ENCODE measurements around the gene ST3GAL6.

ST3GAL6 gene

DNA sequence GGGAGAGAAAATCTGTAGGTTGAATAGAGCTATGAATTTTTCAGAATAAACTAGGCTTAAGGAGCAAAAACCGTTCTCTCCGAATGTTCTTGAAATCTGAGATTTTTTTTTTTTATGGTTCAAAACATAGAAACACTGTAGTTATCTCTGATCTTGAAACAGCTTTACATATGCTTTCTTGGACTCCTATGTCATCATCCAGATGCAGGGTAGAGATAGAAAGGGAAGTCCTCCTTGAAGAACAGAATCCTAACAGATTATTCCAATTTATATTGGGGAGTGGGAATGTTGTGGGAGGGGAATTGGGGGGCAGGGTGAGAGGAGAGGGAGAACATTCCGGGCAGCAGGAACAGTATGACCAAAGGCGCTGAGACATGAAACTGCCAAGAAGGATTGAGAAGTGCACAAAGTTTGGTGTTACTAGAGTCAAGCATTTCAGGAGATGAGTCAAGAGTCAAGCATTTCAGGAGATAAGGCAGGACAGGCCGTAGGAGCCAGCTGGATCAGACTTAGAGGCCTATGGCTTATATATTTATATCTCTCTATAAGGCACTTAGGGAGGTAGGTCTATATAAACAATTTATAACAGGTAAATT lies 21.9 kb upstream of the ST3GAL6 start:
- no peak for DNase-seq

DNA sequence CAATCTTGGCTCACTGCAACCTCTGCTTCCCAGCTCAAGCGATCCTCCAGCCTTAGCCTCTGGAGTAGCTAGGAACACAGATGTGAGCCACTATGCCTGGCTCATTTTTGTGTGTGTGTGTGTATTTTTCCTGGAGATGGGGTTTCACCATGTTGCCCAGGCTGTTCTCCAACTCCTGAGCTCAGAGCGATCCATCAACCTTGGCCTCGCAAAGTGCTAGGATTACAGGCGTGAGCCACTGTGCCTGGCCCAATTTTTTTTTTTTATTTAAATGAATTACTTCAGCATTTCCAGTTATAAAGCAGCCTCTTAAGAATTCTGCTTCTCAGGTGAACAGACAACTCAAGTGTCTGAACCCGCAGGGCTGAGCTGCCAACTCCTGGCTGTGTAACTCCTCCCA lies 20.1 kb upstream of the ST3GAL6 start:
- DNase-seq: no peak

DNA sequence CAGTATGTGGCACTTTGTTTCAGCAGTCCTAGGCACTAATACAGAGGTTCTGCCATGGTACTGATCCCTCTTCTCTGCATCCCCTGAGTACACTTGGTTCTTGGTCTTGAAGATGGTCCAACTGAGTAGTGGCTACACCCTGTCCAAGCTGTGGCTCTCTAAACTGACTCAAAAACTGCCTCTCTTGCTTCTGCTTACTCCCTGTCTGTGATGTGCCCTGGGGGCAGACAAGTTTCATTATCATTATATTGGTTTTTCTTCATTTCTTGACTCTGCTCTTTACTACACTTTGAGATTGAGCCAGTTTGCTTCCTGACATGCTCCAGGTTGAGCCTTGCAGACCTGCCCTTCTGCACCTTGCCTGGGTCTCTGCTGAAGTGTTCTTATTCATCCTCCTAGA lies 18.9 kb upstream of the ST3GAL6 start:
- no peak for DNase-seq

DNA sequence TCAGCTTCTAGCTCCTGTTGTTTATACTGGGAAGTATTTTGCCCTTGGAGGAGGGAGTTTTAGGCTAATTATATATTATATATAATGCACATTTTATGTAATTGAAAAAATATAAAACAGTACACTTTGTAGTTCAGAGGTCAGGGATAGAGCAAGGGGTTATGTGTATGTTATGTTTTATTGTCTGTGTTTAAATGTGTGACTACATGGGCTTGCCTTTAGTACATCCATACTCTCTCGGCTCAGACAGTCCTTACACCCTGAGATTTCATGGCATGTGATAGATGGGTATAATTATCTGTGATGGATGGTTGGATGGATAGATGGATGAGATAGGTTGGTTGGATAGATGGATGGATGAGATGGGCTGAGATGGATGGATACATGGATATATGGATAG lies 17.4 kb upstream of the ST3GAL6 start:
- DNase-seq: no peak

DNA sequence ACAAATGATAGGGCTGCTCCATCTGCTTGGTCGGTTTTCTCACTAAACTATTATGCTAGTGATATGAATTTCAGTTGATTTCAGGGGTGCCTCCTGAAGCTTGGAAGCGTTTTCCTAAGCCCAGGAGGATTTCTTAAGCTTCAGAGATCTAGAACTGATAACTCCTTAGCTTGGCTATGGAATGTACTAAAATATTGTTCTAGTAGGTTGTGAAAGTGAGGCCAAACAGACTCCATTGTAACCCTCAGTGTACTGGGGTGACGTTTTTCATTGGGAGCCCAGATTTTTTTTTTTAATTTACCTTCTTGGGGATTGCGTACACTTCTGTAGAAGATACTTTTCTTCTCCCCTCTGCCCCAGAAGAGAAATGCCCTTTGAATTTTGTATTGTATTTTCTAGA lies 17.0 kb upstream of the ST3GAL6 start:
- no peak for DNase-seq

DNA sequence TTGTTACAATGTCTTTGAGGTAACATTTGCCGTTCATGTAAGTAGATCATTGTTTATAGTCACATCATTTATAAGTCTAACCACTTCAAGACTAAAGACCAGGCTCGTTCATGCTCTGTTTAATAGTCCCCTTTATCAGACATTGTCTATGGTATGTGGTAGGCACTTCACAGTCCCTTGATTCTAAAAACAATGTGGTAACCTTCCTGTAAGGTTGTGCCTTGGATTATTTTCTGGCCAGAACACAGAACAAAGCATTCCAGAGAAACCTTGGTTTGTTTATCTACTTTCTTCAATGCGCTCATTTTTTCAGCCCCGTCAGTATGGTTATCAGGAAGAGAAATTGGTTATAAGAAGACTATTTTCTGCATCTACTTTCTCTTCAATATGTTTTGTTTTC lies 16.3 kb upstream of the ST3GAL6 start:
- no peak for DNase-seq

DNA sequence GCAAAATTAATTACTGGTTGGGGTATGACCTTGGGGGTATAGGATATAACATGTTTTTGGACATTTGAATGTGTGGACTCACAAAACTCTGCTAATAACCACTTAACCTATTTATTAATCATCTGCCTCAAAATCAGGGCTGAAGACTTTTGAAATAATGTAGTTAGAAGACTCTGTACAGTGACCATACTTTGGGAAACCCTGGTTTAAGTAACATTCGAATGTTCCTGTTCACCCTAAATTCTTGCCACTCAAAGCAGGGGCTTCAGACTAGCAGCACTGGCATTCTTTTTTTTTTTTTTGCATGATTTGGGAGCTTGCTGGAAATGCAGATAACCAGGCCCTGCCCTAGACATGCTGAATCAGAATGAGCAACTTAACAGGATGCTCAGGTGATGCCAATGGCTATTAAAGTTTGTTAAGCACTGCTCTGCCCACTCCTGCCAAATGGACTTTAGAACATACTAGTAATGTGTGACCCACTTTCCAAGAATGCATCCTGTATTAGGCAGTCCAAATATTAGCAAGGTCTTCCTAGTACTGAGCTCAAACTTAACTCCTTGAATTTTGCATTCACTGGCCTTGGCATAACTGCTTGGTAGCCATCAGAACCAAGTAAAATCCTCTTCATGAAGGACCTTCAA lies 12.7 kb upstream of the ST3GAL6 start:
- no peak for DNase-seq

DNA sequence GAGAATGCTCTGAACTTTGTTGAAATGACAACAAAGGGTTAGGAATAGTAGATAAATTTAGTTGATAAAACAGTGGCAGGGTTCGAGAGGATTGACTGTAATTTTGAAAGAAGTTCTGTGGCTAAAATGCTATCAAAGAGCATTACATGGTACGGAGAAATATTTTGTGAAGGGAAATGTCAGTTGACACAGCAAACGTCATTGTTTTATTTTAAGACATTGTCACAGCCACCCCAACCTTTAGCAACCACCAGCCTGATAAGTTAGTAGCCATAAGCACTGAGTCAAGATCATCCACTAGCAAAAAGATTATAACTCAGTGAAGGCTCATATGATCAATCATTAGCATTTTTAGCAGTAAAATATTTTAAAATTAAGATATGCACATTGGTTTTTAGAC lies 8.7 kb upstream of the ST3GAL6 start:
- no peak for DNase-seq

DNA sequence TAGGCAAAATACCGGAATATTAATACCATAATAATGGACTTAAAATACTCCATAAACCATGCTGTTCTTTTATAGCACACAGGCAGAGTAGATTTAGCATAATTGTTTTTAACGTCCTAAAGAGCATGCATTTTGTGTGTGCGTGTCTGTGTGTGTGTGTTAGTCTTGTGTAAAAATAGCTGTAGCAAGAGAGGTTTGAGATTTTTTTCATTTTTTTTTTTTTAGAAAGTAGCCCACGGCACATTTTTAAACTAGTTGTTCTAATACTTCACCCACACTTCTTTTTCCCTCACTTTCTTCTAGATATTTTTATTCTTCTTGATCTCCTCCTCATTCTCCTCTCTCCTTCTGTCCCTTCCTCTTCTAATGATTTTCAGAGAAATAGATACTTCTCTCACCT lies 7.5 kb upstream of the ST3GAL6 start:
- DNase-seq: no peak

DNA sequence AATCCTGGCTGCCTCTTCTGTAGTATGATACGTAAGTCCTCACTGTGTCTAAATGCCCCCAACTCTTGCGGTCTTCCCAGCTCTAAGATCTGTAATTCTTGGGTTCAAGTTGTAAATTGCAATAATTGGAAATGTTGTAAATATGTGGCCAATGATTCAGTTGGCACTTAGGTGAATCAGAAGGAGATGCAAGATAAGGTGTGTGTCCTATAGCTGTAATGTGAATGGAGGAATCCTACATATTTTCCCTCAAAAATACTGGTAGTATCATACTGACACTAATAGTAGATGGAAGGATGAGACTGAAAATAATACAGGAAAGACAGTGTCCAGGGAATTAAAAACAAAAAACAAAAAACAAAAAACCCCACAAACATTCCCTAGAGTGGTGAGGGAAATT lies 3.5 kb upstream of the ST3GAL6 start:
- DNase-seq: no peak

DNA sequence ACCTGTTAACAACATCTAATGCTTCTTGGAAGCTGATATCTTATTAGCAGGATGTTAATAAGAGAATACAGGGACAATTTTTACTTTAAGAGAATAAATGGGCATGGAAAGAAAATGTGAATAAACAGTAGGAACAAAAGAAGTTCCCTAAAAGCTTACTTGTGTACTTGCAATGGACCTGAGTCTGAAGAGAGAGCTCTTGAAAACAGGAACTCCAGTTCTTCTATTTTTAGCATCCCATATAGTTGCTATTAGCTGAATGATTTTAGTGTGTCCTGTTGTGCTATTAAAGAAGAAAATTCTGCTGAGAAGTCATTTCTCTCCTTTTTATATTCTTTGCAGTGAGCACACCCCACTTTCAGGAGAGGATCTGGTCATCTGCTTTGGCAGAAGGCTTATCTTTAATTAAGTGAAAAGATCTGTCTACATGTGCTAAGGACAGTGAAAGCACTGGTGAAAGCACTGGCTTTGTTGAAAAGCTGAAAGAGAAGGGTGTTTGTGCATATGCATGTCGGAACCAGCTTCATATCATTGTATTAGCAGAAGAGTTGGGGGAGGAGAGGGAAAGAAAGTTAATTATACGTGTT lies 1.4 kb upstream of the ST3GAL6 start:
- DNase-seq: no peak

DNA sequence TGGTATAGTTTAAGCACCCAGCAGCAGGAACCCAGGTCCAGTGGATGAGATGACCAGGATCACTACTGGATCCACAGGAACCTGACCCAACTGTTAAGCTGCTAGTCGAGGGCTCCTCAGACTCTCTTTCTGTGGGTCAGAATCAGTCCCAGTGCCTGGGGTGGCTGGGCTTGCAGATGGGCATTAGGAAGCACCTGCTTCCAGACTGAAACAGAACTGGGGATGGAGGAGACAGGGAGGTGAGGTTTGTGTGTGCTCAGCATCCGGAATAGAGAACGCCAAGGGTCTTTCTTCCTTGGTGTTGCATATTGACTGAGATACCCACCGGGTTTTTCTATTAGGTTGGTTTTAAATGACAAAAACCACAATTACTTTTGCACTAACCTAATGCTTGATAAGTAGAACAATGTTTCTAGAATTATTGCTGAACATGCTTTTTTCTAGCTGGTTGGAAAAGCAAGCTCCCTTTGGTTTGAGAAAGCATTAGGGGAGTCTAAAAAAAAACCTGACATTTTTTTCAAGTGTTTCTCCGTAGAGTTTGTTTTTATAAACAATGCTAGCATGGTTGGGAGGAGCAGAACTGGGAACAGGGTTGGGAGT lies 779 bp downstream of the ST3GAL6 start:
- no peak for DNase-seq

DNA sequence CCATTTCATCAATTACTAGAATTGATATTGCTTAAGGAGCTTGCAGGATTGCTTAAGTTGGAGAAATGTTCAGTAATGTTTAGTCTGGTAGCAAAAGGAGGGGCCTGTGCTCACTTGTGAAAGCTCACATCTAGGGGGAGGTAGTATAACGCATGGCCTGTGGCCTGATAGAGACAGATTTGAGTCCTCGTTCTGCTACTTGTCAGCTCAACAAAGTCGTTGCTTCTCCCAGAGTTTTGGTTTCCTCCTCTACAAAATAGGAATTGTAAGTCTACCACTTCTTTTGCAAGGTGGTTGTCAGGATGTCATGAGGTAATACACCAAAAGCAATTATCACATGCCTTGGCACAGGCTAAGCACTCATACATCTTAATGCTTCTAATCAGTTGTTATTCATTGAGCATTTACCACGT lies 1.3 kb downstream of the ST3GAL6 start:
- DNase-seq: no peak

DNA sequence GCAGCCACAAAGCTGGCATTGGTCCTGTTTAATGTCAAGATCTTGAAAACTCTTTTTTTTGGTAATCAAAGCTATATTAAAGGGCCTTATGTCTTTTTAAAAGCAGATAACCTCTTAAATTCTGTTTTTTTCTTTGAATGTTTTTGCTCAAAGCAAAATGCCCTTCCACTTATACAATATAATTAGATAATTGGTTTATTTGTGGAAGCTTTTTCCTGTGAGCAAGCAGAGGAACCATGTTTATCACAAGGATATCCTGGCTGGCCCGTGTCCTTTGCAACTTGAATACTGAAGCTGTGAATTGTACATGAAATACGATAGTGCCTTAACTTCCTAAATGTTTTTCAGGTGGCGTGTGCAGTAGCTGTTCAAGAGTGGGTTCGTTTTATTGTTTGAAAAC lies 2.6 kb downstream of the ST3GAL6 start:
- DNase-seq: no peak

DNA sequence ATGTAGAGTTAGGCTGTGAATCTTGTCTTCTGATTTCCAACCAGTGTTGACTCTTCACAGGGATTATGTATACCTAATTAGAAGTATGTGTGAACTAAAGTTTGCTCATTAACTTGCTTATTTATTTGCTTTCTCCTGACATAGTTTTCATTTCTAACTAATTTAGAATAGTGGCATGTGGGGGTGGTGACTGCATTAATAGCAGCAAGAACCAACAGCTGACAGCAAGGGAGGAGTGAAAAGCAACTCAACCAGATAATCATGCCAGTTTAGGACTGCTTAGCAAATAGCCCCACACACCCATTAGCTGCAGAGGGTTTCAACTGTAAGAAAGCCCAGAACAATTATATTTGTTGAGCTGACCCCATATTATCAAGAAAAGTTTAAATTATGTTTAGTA lies 3.8 kb downstream of the ST3GAL6 start:
- no peak for DNase-seq

DNA sequence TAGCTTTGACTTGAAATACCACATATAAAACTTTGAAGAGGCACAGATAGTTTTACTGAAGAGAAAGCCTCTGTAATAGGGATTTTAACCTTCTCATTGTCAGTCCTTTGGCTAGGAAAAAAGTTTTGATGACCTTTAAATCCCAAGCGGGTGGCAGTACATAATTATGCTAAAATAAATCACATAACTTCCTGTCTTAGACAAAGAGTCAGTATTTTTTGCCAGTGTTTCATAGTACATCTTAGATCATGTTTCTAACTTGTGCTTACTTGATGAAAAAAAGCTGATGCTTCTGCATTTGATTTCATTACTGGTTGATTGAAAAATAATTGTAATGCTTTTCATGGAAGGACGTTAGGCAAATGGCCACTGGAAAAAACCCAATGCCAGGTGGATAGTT lies 5.8 kb downstream of the ST3GAL6 start:
- DNase-seq: no peak

DNA sequence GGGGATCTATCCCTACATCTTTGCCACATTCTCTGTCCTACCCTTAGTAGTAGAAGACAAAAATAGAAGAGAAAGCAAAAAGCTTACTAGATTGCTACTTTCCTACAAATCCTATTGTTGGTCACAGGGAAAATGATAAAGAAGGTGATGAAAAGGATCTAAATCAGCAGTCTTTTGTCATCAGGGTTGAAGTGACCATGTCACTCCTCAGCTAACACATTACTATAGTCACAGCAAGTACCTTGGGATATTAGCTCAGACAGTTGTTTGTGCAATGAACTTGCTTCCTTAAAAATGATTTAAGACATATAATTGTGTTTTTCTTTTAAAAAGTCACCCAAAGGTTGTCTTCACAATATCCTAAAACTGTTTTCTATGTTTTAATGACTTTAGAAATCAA lies 6.3 kb downstream of the ST3GAL6 start:
- DNase-seq: no peak

DNA sequence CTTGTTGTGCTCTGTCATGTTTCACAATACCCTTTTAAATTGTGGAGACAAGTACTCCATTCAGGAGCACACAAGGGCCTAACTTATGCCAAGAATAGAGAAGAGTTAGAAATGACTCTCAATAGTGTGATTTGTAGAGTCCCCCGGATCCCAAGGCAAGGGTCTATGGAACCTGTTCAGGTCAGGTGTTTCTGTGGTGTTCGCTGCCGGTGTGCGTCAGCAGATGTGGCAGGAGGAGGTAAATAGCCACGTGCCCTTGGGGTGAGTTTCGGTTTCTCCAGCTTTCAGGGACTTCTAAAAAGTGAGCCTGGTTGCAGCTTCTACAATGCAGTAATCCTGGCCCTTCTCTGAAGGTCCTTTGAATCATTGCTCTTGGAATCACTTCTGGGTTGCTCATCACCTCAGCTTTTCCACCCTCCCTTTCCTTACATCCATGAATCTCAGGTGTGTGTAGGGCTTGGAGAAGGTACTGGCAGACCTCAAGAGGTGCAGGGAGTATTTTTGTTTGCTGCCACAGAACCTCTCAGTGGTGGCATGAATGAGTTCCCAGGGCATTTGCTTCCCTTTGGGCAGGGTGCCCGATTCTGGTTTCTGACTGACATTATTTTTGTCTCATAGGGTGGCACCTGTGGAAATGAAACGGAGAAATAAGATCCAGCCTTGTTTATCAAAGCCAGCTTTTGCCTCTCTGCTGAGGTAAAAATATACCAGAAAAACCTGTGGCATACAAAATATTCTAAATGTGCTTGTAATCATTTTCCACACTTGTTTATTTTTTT lies 7.3 kb downstream of the ST3GAL6 start:
- DNase-seq: no peak

DNA sequence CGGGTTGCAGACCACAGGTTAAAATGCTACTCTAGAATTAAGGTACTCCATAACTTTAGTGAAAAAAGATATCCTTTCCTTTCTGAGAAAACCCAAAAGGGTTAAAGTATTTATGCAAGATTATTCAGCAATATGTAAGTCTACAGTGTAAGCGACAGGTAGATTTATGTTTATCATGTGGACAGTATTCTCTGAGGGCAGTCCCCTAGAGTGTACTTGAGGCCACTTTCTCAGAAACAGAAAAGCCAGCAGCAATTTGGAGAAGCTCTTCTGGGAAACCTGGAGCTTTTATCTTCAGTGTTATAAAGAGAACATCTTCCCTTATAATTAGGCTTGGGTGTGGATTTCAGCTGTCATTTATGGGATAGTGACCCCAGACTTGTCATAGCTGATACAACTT lies 8.9 kb downstream of the ST3GAL6 start:
- DNase-seq: no peak

DNA sequence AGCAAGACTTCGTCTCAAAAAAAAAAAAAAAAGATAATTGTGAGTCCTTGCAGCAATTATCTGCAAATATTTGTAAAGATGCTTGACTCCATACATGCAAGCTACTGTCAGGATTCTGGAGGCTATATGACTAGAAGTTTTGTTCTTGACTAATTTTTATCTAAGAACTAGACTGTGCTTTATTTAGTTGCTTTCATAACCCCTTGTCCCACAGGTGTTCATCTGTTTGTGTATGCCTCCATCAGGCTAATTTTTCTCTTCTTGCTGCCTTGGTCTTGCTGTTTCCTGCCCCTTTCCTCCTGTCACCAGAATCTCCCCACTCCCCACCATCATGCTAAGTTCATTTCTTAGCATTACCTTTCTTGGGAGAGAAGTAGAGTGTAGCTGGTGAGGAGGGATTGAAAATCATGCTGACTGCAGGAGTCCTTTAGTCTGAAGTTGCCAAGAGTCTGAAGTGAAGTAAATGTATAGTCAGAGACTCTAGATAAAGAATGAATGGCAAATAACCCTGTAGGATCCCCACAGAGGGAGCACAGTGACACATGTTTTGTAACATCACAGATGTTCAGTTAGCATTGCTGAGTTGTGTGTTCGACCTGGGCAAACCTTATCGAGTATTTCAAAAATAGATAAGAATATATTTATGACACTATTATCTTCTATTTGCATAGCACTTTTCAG lies 12.5 kb downstream of the ST3GAL6 start:
- no peak for DNase-seq

DNA sequence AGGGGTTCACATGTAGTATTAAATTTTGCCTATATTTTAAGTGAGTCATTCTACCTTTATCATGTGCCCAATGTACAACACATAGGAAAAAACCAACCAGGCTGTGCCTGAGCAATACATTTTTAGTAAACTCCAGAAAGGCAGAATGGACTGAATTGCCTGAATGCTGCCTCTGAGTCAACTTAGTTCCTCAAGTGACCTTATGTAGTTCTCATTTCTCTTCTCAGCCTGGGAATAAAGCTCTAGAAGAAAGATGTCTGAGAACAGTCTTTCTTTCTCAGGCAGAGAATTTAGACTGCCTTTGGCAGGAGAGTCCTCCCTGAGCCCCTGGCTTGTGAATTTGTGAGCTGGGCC lies 13.0 kb downstream of the ST3GAL6 start:
- DNase-seq: no peak

DNA sequence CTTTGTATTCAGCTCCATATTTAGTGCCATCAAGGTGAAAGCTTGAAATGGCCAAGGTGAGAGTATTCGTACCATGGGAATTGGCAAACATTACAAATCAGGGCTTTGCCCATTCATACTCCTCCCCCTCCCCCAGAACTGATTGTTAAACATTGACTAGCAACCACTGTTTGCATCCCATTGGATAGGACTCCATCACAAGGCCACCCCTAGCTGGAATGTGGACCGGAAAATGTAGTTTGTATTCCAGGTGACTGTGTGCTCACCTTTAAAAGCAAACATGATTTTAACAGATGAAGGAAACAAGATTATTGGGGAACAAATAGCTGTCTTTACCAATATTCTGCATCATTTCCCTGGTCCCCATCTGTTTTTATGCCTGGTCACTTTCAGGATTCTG lies 14.1 kb downstream of the ST3GAL6 start:
- no peak for DNase-seq

DNA sequence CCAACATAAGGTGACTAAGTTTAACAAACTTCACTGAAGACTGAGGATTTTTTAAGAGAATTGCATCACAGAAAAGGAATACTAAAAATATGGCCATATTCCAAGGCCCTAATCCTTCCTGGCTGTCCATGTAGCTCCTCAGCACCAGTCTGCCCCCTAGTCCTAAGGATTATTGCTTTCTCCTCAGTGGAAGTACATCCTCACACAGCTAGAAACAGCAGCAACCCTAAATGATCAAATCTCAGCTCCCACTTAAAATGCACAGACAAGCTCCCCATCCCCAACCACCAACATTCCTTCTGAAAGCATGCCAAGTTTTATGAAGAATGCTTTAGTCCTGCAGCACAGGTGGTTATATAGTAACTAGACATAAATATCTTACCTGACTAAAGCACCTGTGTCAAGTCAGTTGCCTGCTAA lies 14.7 kb downstream of the ST3GAL6 start:
- no peak for DNase-seq

All from T1000 (cell line).